HG03064 (cell line): ENCODE results near the gene ETAA1.

Experiments
- ATAC-seq: cut with Tn5 transposase; IDR thresholded peaks from one replicate; pipeline ENCODE4 v1.9.1; 2021; ENCODE audit warnings: low read depth; ENCODE audit not compliant: unreplicated experiment

The ETAA1 gene

DNA sequence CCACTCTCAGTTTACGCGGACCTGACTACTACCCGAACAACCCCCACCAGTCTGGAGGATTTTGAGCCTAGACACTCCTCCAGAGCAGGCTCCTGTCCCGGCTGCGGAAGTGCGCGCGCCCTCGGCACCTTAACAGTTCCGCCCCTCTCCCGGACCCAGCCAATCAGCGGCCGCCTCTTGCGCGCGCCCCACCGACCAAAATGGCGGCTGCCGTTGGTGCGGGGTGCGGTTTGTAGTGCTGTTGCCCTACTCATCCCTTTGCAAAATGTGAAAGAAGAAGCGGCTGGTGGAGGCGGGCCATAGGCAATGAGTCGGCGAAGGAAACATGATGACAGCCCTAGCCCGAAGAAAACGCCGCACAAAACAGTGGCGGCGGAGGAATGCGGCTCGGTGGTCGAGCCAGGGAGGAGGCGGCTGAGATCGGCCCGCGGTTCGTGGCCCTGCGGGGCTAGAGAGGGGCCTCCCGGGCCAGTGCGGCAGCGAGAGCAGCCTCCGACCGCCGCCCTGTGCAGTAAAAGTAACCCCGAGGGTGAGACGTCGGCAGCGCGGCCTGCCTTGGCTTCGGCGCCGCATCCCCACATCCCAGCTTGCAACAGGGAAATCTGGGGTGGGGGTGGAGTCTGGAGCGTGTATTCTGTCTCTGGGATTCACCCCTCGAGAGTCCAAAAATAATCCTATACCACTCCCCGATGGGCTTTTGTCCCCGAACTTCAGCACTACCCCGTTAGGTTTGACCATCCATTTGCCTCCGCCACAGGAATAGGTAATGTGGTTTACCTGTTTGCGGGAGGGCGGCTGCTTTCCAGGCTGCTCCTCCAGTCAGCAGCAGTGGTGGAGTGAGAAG, at the start of gene ETAA1:
ETAA1 (plus strand) TSS at position 191 of the 844 bp plus-strand sequence; CDS start at position 307, 116 bp downstream.
- ATAC-seq: peak; percentile 99

- ATAC-seq: no peak
Measured at GRCh38 chr2:67366832-67367412, 30.2 kb upstream of the ETAA1 start.

- no peak for ATAC-seq
Measured at GRCh38 chr2:67374481-67374880, 22.7 kb upstream of the ETAA1 start.

DNA sequence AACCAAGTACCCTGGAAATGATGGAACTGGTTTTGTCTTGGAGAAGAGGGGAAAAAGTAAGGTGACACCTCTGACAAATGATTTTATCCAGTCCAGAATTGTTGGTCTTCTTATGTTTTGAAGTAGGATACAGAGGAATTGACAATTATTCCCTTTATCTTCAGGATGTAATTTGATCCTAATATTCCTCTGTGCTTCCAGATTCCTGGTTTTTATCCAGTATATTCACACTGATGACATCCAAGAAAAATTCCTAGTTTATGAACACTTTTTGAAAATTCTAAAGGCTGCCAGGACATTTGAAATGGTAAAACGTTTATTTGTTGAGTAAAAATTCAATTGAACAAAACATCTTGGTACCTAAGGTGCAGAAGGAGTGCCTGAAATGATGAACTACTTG, 22.2 kb upstream of the ETAA1 start:
- ATAC-seq: no peak

GRCh38 chr2:67378555-67378954, 18.6 kb upstream of the ETAA1 start:
- ATAC-seq: no peak

DNA sequence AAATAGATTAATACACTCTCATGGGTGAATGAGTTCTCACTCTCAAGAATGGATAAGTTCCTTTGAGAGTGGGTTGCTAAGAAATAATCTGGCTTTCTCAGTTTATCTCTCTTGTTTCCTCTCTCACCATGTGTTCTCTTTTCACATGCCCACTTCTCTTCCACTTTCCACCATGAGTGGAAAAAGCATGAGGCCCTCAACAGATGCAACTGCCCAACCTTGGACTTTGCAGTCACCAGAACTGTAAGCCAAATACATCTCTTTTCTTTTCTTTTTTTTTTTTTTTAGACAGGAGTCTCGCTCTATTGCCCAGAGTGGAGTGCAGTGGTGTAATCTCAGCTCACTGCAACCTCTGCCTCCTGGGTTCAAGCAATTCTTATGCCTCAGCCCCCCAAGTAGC, 18.1 kb upstream of the ETAA1 start:
- ATAC-seq: no peak

GRCh38 chr2:67384123-67384822, 12.9 kb upstream of the ETAA1 start:
- no peak for ATAC-seq

DNA sequence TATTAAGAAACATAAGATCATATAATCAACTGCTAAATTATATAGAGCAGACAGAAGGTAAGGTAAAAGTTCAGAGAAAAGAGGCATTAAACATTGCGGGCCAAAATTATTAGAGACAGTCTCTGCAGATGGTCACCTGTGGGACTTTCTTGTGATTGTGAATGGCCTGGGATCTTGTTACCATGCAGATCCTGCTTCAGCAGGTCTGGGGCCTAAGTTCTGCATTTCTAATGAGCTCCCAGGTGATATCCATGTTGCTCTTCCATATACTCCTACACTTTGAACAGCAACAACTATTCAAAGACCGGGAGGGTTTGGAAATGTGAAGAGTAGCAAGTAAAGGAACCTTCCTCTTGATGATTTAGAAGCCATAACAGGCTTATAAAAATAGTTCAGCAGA, 8.5 kb upstream of the ETAA1 start:
- ATAC-seq: no peak

GRCh38 chr2:67389286-67389685, 7.8 kb upstream of the ETAA1 start:
- ATAC-seq: no peak

DNA sequence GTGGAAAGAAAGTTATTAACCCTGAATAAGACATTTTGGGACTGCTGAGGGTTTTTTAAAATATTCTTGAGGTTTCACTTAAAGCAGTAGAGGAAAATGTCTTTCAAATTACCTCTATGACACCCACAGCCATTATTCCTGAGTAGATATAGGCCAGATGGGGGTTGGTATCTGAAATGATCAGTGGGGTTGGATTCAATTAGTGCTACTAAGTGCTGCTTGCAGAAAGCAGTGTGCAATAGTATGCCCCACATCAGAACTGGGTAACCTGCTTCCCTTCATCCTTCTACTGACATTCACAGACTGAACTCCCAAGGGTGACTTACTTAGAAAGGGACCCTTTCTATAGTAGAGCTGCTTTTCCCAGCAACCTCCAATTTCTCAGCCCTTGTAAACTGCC, 7.3 kb upstream of the ETAA1 start:
- no peak for ATAC-seq

- ATAC-seq: no peak
Measured at GRCh38 chr2:67393237-67393636, 3.9 kb upstream of the ETAA1 start.

DNA sequence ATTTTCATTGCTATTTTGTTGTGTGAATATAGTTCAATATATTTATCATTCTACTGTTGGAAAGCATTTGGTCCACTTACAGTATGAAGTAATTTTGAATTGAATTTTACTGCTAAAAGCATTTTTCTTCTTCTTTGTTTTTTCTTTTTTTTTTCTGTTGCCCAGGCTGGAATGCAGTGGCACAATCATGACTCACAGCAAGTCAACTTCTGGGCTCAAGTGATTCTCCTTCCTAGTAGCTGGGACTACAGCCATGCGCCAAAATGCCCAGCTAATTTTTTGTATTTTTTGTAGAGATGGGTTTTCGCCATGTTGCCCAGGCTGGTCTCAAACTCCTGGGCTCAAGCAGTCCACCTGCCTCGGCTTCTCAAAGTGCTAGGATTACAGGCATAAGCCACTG, 2.4 kb upstream of the ETAA1 start:
- ATAC-seq: no peak

GRCh38 chr2:67399144-67399543, 2.0 kb downstream of the ETAA1 start:
- ATAC-seq: no peak

DNA sequence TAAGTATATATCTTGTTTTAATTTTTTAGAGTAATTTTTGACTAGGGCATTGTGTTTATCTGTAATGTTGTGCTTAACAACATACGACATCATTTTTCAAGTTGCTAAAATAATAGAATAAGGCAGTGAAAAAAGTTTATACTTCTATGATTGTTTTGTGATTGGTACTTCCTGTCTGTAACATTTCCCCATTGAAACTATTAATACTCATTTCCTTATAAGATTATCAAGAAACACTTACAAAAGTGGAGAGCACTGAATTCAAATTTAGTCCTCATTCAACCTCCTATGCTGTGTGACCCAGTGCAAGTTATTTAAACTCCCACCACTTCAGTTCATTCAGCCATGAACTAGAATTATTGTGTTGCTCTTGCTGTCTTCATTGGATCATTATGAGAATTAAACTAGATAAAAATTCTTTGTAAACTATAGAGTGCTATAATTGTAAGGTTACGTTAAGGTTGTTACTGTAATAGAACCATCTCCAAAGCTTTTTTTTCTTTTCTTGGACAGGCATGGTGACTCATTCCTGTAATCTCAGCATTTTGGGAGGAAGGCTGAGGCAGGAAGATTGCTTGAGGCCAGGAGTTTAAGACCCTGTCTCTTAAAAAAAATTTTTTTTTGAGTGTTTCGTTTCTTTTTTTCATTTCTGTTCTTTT, 2.8 kb downstream of the ETAA1 start:
- ATAC-seq: no peak

GRCh38 chr2:67400560-67401485, 3.7 kb downstream of the ETAA1 start:
- ATAC-seq: no peak

- no peak for ATAC-seq
Measured at GRCh38 chr2:67408346-67408745, 11.2 kb downstream of the ETAA1 start.

GRCh38 chr2:67412424-67412823, 15.3 kb downstream of the ETAA1 start:
- ATAC-seq: no peak

DNA sequence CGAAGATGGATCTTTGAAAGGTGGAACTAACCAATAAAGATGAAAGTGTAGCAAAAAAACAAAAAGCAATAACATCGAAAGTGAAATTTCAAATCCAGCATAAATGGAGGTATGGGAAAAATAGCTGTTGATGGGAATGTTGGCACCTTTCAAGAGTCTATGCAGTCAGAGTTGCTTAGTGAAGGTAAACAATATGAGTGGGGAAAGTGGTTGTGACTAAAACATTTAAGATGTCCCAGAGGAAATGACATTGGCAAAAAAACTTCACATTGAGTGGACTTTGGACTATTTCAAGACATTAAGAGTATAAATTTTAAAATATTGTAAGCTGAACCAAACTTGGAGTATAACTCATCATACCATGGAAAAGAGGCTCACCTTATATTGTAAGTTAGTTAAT, 17.7 kb downstream of the ETAA1 start:
- ATAC-seq: no peak

DNA sequence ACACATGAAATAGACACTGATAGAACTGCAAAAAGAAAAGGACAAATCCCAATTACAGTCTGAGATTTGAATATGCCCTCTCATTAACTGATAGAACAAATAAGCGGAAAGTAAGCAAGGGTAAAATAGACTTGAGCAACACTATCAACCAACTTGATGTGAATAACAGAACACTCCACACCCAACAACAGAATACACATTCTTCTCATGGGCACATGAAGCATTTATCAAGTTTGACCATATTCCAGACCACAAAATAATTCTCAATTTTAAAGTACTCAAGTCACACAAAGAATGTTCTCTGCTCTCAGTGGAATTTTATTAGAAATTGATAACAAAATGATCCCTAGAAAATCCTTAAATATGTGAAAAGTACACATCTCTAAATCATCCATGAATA, 19.0 kb downstream of the ETAA1 start:
- ATAC-seq: no peak

- ATAC-seq: no peak
Measured at GRCh38 chr2:67423489-67423888, 26.4 kb downstream of the ETAA1 start.
